CD14-positive monocyte (primary cell): ENCODE results near the gene PTPRD. TPM values are rescaled to one million over a fixed set of nuclear protein-coding genes. Genes with fewer than 3 reads are reported as not detected.

ENCODE experiments used
- DNase-seq, 3 donors: peaks; one replicate each; pipeline ENCODE4 v3.0.0-alpha.2; 2011 to 2022
- H2AFZ ChIP-seq: 2 replicates; pipeline ENCODE4 v1.6.0; 2012; ENCODE audit warnings: mild to moderate bottlenecking, low read depth, low read length, inconsistent platforms; ENCODE audit not compliant: insufficient read depth, poor library complexity, severe bottlenecking
- H3K27ac ChIP-seq, 2 donors: 1 replicate in 1 of 2; 2 replicates in 1 of 2; pipeline ENCODE4 v1.5.1; 2012 to 2013; ENCODE audit warnings: low read length in 2 of 2, control low read depth in 1 of 2, inconsistent platforms in 1 of 2, low read depth in 1 of 2, mild to moderate bottlenecking in 1 of 2
- H3K27me3 ChIP-seq, 2 donors: one replicate each; pipeline versions ENCODE4 v1.6.0 to v1.6.1; 2011 to 2013; ENCODE audit warnings: low read length in 2 of 2; ENCODE audit not compliant: control insufficient read depth in 2 of 2, insufficient read depth in 2 of 2
- H3K36me3 ChIP-seq, 2 donors: replicated peaks in 1 of 2; 1 replicate in 1 of 2; 2 replicates in 1 of 2; pipeline versions ENCODE4 v1.5.1 to v1.6.1; 2012 to 2013; ENCODE audit warnings: low read length in 2 of 2, control low read depth in 1 of 2, inconsistent platforms in 1 of 2, mild to moderate bottlenecking in 1 of 2; ENCODE audit not compliant: insufficient read depth in 2 of 2, control insufficient read depth in 1 of 2
- H3K4me1 ChIP-seq, 2 donors: 1 replicate in 1 of 2; 2 replicates in 1 of 2; pipeline versions ENCODE4 v1.5.1 to v1.6.1; 2012 to 2013; ENCODE audit warnings: low read length in 2 of 2, control low read depth in 1 of 2, inconsistent platforms in 1 of 2, mild to moderate bottlenecking in 1 of 2, moderate library complexity in 1 of 2; ENCODE audit not compliant: insufficient read depth in 2 of 2, control insufficient read depth in 1 of 2
- H3K4me2 ChIP-seq: replicated peaks from 2 replicates; pipeline ENCODE3; 2012; ENCODE audit warnings: low read length, moderate library complexity, mild to moderate bottlenecking; ENCODE audit not compliant: poor library complexity, severe bottlenecking; ENCODE audit errors: extremely low read depth
- H3K4me3 ChIP-seq, 3 experiments: fragments of 200-600 bp in 1 of 3; sonication (generic) in 1 of 3; replicated peaks in 1 of 3; 1 replicate in 2 of 3; 2 replicates in 1 of 3; pipeline ENCODE4 v1.5.1; 2011 to 2013; ENCODE audit warnings: low read length in 3 of 3, mild to moderate bottlenecking in 3 of 3, control low read depth in 2 of 3, low read depth in 2 of 3, inconsistent platforms in 1 of 3, moderate library complexity in 1 of 3
- H3K79me2 ChIP-seq: 2 replicates; pipeline ENCODE4 v1.6.0; 2012; ENCODE audit warnings: mild to moderate bottlenecking, control low read depth, inconsistent platforms, low read length, moderate library complexity; ENCODE audit not compliant: insufficient read depth
- H3K9ac ChIP-seq: 2 replicates; pipeline ENCODE4 v1.6.0; 2017; ENCODE audit warnings: low read length, mild to moderate bottlenecking; ENCODE audit not compliant: insufficient read depth, poor library complexity, severe bottlenecking
- H3K9me3 ChIP-seq, 2 donors: replicated peaks in 1 of 2; 1 replicate in 1 of 2; 2 replicates in 1 of 2; pipeline versions ENCODE4 v1.5.1 to v1.6.1; 2012 to 2013; ENCODE audit warnings: low read length in 2 of 2, control low read depth in 1 of 2; ENCODE audit not compliant: control insufficient read depth in 1 of 2, insufficient read depth in 1 of 2
- H4K20me1 ChIP-seq: 2 replicates; pipeline ENCODE4 v1.6.0; 2012; ENCODE audit warnings: mild to moderate bottlenecking, low read length, control low read depth, moderate library complexity; ENCODE audit not compliant: insufficient read depth
- H3K27ac Mint-ChIP-seq, 7 donors: one replicate each; pipeline ENCODE4 v1.8.0; 2020; ENCODE audit warnings: mild to moderate bottlenecking in 7 of 7, mixed read lengths in 7 of 7, moderate library complexity in 6 of 7, inconsistent platforms in 2 of 7
- H3K27me3 Mint-ChIP-seq, 3 donors: one replicate each; pipeline ENCODE4 v1.8.0; 2021 to 2022; ENCODE audit warnings: low read depth in 3 of 3, mild to moderate bottlenecking in 3 of 3, mixed read lengths in 3 of 3, moderate library complexity in 3 of 3, inconsistent platforms in 1 of 3
- H3K36me3 Mint-ChIP-seq, 2 donors: one replicate each; pipeline ENCODE4 v1.8.0; 2020; ENCODE audit warnings: mixed read lengths in 2 of 2, inconsistent platforms in 1 of 2, mild to moderate bottlenecking in 1 of 2
- H3K4me1 Mint-ChIP-seq: one replicate; pipeline ENCODE4 v1.8.0; 2020; ENCODE audit warnings: mild to moderate bottlenecking, mixed read lengths
- H3K4me3 Mint-ChIP-seq, 2 donors: one replicate each; pipeline ENCODE4 v1.8.0; 2020; ENCODE audit warnings: mild to moderate bottlenecking in 2 of 2, mixed read lengths in 2 of 2, moderate library complexity in 1 of 2
- H3K9me3 Mint-ChIP-seq, 7 donors: one replicate each; pipeline ENCODE4 v1.8.0; 2020 to 2022; ENCODE audit warnings: mixed read lengths in 7 of 7, mild to moderate bottlenecking in 6 of 7, moderate library complexity in 6 of 7, inconsistent platforms in 2 of 7
- CTCF ChIP-seq: fragments of 200-600 bp; IDR thresholded peaks from one replicate; pipeline ENCODE4 v1.8.0; 2022; ENCODE audit warnings: antibody characterized with exemption, mild to moderate bottlenecking
- WGBS: methylation state at CpG from one replicate; pipeline ENCODE4 v1.1.5; 2013; ENCODE audit warnings: missing lambda C conversion rate; ENCODE audit not compliant: insufficient coverage; 5-methylcytosine and 5-hydroxymethylcytosine counted together
- intact Hi-C, 2 donors: fragments of 100-400 bp; cut with micrococcal nuclease; formaldehyde crosslinking; loops; one replicate each; pipeline versions ENCODE4 v1.15.0 to v1.15.1; 2023
- polyA plus RNA-seq, 3 donors: library from polyadenylated mRNA; depleted of rRNA in 1 of 3; unstranded in 2 of 3; stranded (reverse) in 1 of 3; fragments of 300-500 nt in 2 of 3; fragments of >200 nt in 1 of 3; fragmentation: Illumina TruSeq in 2 of 3; gene quantifications; 1 replicate in 2 of 3; 2 replicates in 1 of 3; pipeline ENCODE4 v1.2.3, GENCODE V29; 2012 to 2021

Gene PTPRD
- polyA plus RNA-seq, 3 donors: not detected

- Mint-ChIP-seq H3K4me1 (no peaks in the 10 kb centered on the region), H3K27ac (no peak overlapping the region), H3K36me3 (no peaks in the 10 kb centered on the region), H3K4me3 (no peak overlapping the region), H3K9me3 (peaks cover 0 to 4% (median 2%) of the 10 kb centered on the region in 7 donors), H3K27me3 (peaks cover 0 to 3% (median 0%) of the 10 kb centered on the region in 3 donors)
- no peaks in the 10 kb centered on the region for H3K27me3 ChIP-seq
- intact Hi-C loops: no loop called here
- TF ChIP-seq CTCF: no peak
- no peak overlapping the region for H3K9ac ChIP-seq
- H3K79me2 ChIP-seq: no peaks in the 10 kb centered on the region
- no CpG with 5 or more reads among the region's 3 CpGs for whole genome bisulfite sequencing
- no peak overlapping the region for H3K4me3 ChIP-seq
- H3K4me2 ChIP-seq: no peak overlapping the region
- no peaks in the 10 kb centered on the region for H3K9me3 ChIP-seq
- H3K4me1 ChIP-seq: no peaks in the 10 kb centered on the region
- no peak for DNase-seq
- no peak overlapping the region for H3K27ac ChIP-seq
- H4K20me1 ChIP-seq: no peaks in the 10 kb centered on the region
- H3K36me3 ChIP-seq: no peaks in the 10 kb centered on the region
- H2AFZ ChIP-seq: no peak overlapping the region
These were observed 1571.0 kb downstream of the PTPRD start for GRCh38 chr9:9041756-9042155.

- H3K36me3 Mint-ChIP-seq: no peaks in the 10 kb centered on the region
- no peak for TF ChIP-seq CTCF
- no peak overlapping the region for H3K27ac Mint-ChIP-seq
- Histone ChIP-seq H3K9me3 (no peaks in the 10 kb centered on the region), H3K36me3 (no peaks in the 10 kb centered on the region), H3K27me3 (no peaks in the 10 kb centered on the region), H3K9ac (no peak overlapping the region), H3K4me1 (no peaks in the 10 kb centered on the region), H3K4me3 (no peak overlapping the region), H2AFZ (no peak overlapping the region), H4K20me1 (no peaks in the 10 kb centered on the region), H3K4me2 (no peak overlapping the region), H3K27ac (no peak overlapping the region), H3K79me2 (no peaks in the 10 kb centered on the region)
- intact Hi-C loops: no loop called here
- peaks cover 0 to 3% (median 2%) of the 10 kb centered on the region in 7 donors for H3K9me3 Mint-ChIP-seq
- H3K27me3 Mint-ChIP-seq: no peaks in the 10 kb centered on the region
- no peak for DNase-seq
- 88% methylated on average over 1 of the region's 2 CpGs for WGBS
- no peak overlapping the region for H3K4me3 Mint-ChIP-seq
- no peaks in the 10 kb centered on the region for H3K4me1 Mint-ChIP-seq
These were observed 1579.8 kb downstream of the PTPRD start for GRCh38 chr9:9033022-9033421.
